ENCODE measurements around the gene CDC14A. TPM values are rescaled to one million over a fixed set of nuclear protein-coding genes. Genes with fewer than 3 reads are reported as not detected.

CDC14A gene
- total and polyA plus RNA-seq, 10 donors: 3.8 to 58.5 (median 27.3) TPM

DNA sequence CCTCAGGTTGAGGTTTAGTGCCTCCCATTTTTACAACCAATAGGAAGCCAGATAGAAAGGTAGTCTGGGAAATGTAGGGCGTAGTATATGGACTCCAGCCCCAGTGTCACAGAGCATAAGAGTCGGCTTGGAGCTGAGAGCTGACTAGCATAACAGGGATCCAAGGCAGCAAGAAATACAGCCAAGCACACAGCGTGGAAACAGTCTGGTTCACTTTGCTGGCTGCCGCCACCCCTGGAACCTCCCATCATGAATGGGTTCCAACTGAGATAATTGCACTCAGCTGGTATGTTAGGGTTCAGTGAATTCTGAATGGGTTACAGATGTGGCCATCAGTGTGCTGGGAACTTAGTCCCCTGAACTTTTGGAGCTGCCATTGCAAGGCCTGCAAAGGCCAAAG lies 108.9 kb downstream of the CDC14A start:
- no peak overlapping the region for H3K4me3 ChIP-seq
- no peaks in the 10 kb centered on the region for H3K9me3 ChIP-seq
- DNase-seq: no peak
- TF ChIP-seq, protein P1, sequence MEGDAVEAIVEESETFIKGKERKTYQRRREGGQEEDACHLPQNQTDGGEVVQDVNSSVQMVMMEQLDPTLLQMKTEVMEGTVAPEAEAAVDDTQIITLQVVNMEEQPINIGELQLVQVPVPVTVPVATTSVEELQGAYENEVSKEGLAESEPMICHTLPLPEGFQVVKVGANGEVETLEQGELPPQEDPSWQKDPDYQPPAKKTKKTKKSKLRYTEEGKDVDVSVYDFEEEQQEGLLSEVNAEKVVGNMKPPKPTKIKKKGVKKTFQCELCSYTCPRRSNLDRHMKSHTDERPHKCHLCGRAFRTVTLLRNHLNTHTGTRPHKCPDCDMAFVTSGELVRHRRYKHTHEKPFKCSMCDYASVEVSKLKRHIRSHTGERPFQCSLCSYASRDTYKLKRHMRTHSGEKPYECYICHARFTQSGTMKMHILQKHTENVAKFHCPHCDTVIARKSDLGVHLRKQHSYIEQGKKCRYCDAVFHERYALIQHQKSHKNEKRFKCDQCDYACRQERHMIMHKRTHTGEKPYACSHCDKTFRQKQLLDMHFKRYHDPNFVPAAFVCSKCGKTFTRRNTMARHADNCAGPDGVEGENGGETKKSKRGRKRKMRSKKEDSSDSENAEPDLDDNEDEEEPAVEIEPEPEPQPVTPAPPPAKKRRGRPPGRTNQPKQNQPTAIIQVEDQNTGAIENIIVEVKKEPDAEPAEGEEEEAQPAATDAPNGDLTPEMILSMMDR (IDR thresholded peaks at IDR 0.05 in 8 of 11, conservative IDR thresholded peaks at IDR 0.05 in 3 of 11): peak in 1 of 11 experiments; percentile 9
- no peak for TF ChIP-seq POLR2A (IDR thresholded peaks at IDR 0.05)
- no peak for TF ChIP-seq POLR2AphosphoS5 (IDR thresholded peaks at IDR 0.05)
- H3K27ac ChIP-seq: no peak overlapping the region
- no peaks in the 10 kb centered on the region for H3K27me3 ChIP-seq (replicated peaks in 1 of 7)
- WGBS, 5 donors: 71 to 94% (median 81%) methylated on average over 4 of the region's 4 CpGs
- peaks cover 0 to 37% (median 3%) of the 10 kb centered on the region in 6 donors for H3K36me3 ChIP-seq
- intact Hi-C loops (cut with DNase I; ENCODE audit: low total_unique reads): loop anchor here (5.0 kb wide), 1 partner anchor 649 kb away; no protein-coding TSS in a partner anchor
- H3K4me1 ChIP-seq: peaks cover 10 to 33% (median 22%) of the 10 kb centered on the region in 6 donors

DNA sequence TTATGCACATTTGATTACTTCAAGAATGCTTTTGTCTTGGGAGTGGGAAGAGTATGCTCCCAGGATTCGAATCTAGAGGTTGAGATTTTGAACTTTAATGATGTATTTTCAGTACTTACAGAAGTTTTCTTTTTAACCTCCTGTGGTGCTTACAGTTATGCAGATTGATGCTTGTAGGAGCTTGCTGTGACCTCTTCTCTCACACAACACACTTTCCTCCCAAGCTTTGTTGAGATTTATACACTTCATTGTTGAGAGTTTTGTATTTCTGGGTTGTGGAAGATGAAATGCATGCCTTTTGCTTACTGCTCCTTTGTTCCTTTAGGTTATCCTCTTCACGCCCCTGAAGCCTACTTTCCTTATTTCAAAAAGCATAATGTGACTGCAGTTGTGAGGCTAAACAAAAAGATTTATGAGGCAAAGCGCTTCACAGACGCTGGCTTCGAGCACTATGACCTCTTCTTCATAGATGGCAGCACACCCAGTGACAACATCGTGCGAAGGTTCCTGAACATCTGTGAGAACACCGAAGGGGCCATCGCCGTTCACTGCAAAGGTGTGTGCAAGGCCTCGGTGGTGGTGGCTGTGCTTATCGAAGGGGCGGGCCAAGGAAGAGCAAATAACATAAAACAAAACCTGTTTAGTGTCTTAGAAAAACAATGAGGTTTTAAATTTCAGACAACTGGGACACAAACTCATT lies 110.2 kb downstream of the CDC14A start:
- Histone ChIP-seq H3K27me3 (replicated peaks in 1 of 7) (no peaks in the 10 kb centered on the region), H3K36me3 (peaks cover 0 to 39% (median 3%) of the 10 kb centered on the region in 6 donors), H3K4me1 (peaks cover 10 to 33% (median 22%) of the 10 kb centered on the region in 6 donors), H3K9me3 (no peaks in the 10 kb centered on the region), H3K4me3 (no peak overlapping the region), H3K27ac (no peak overlapping the region)
- intact Hi-C loops (cut with DNase I; ENCODE audit: low total_unique reads): loop anchor here (2.0 to 5.0 kb wide), 2 partner anchors 406 to 650 kb away; no protein-coding TSS in a partner anchor
- 87 to 95% (median 92%) methylated on average over 13 of the region's 13 CpGs for WGBS, 5 donors
- TF ChIP-seq, protein P1 (IDR thresholded peaks at IDR 0.05 in 8 of 11, conservative IDR thresholded peaks at IDR 0.05 in 3 of 11): no peak
- TF ChIP-seq POLR2A (IDR thresholded peaks at IDR 0.05): no peak
- TF ChIP-seq POLR2AphosphoS5 (IDR thresholded peaks at IDR 0.05): no peak
- no peak for DNase-seq

DNA sequence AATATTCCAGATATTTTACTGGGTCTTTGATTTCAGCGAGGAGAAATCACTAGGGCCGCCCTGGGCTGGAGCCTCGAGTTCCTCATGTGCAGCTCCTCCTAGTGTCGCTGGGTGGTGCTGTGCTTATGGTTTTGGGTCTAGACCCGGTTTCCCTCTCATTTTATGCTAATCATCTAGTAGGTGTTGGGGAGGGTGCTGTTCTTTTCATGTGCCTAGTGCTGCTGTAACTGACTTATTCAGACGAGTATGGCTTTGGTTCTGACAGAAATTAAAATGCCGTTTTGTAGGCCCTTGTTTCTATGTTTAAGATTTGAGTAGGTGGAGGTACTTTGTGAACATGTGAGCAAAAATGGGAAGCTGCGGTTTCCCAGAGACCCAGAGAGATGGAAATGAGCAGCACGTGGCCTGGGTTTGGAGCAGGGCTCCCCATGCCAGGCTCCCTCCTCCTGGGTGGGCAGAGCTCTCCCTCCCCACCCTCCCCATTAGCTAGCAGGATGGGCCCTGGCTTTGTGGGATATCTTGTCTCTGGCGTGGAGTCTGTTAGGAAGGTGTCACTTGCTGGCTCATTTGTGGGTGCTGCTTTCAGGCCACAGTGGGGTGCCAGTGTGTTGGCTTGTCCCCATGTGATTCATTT lies 111.6 kb downstream of the CDC14A start:
- Histone ChIP-seq H3K27me3 (replicated peaks in 1 of 7) (no peaks in the 10 kb centered on the region), H3K27ac (peak overlapping the region in 4 of 8 donors; percentile 14 to 61 (median 38)), H3K9me3 (no peaks in the 10 kb centered on the region), H3K4me3 (peak overlapping the region in 1 of 8 donors; percentile 41), H3K36me3 (peaks cover 0 to 54% (median 5%) of the 10 kb centered on the region in 6 donors), H3K4me1 (peaks cover 10 to 33% (median 22%) of the 10 kb centered on the region in 6 donors)
- intact Hi-C loops (cut with DNase I; ENCODE audit: low total_unique reads): loop anchor here (2.0 to 5.0 kb wide), 2 partner anchors 405 to 652 kb away; no protein-coding TSS in a partner anchor
- TF ChIP-seq, protein P1 (IDR thresholded peaks at IDR 0.05 in 8 of 11, conservative IDR thresholded peaks at IDR 0.05 in 3 of 11): peak; percentile 59 to 92 (median 79)
- TF ChIP-seq POLR2A (IDR thresholded peaks at IDR 0.05) (no peak), POLR2AphosphoS5 (IDR thresholded peaks at IDR 0.05) (peak in 2 of 3 donors; percentile 5 to 23)
- 11 to 19% (median 16%) methylated on average over 10 of the region's 10 CpGs for WGBS, 5 donors
- peak; percentile 88 for DNase-seq

DNA sequence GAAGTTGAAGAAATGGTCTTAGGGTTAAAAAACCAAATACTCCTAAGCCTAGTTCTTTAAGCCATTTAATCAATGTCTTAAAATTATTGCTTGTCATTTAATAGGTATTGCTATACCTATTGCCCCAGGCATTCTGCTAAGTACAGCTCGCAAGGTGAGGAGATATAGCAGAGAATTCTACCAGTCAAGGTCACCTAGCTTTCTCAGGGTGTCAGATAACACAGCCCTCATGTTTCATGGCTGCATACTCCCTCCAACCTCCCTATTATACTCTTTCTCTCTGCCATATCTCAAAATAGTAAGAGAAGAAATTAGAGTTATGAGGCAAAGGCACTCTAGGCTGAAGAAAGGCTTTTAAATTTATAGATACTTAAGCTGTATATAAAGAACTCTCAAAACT lies 117.3 kb downstream of the CDC14A start:
- H3K27me3 ChIP-seq (replicated peaks in 1 of 7): no peaks in the 10 kb centered on the region
- H3K4me1 ChIP-seq: peaks cover 0 to 5% (median under 1%) of the 10 kb centered on the region in 6 donors
- DNase-seq: no peak
- no peak overlapping the region for H3K27ac ChIP-seq
- intact Hi-C loops (cut with DNase I; ENCODE audit: low total_unique reads): no loop called here
- no peak overlapping the region for H3K4me3 ChIP-seq
- no peaks in the 10 kb centered on the region for H3K9me3 ChIP-seq
- peaks cover 0 to 56% (median 4%) of the 10 kb centered on the region in 6 donors for H3K36me3 ChIP-seq
- WGBS, 5 donors: 91 to 100% (median 94%) methylated on average over 1 of the region's 1 CpG
- TF ChIP-seq, protein P1 (IDR thresholded peaks at IDR 0.05 in 8 of 11, conservative IDR thresholded peaks at IDR 0.05 in 3 of 11): no peak
- no peak for TF ChIP-seq POLR2A (IDR thresholded peaks at IDR 0.05)
- TF ChIP-seq POLR2AphosphoS5 (IDR thresholded peaks at IDR 0.05): no peak
